Measurements from ENCODE around the gene COX7A2L.

Gene COX7A2L

GRCh38 chr2:42310007-42310515, 51.0 kb downstream of the COX7A2L start:
- no peak overlapping the region for H3K4me2 ChIP-seq (ENCODE audit: insufficient read depth, low read length, poor library complexity, severe bottlenecking)
- no peak overlapping the region for H3K18ac ChIP-seq (ENCODE audit: low read length)
- no peak for DNase-seq (ENCODE audit: low spot score)
- no peak overlapping the region for H2AFZ ChIP-seq (ENCODE audit: low read length)
- peaks cover 0 to 48% of the 10 kb centered on the region in 2 donors for H3K36me3 ChIP-seq (replicated peaks in 1 of 2; ENCODE audit: control insufficient read depth in 2 of 2, insufficient read depth in 2 of 2, low read length in 2 of 2)
- no peaks in the 10 kb centered on the region for H3K27me3 ChIP-seq (ENCODE audit: control insufficient read depth in 3 of 3, insufficient read depth in 3 of 3, low read depth in 1 of 3, low read length in 3 of 3)
- H2BK120ac ChIP-seq (ENCODE audit: low read depth, low read length): no peak overlapping the region
- no peak overlapping the region for H4K91ac ChIP-seq (ENCODE audit: low read depth, low read length, poor library complexity)
- H3K4me1 ChIP-seq (ENCODE audit: control insufficient read depth in 2 of 2, insufficient read depth in 1 of 2, low read depth in 1 of 2, low read length in 2 of 2): no peaks in the 10 kb centered on the region
- no CpG with 5 or more reads among the region's 1 CpG for WGBS, 2 donors (ENCODE audit: extremely low coverage in 2 of 2, insufficient read length in 2 of 2, insufficient replicate concordance in 1 of 2)
- no peak overlapping the region for H3K23ac ChIP-seq (ENCODE audit: low read depth, low read length, poor library complexity)
- no peak overlapping the region for H2BK12ac ChIP-seq (ENCODE audit: low read length)
- no peak overlapping the region for H3K14ac ChIP-seq (ENCODE audit: low read length)
- no peak overlapping the region for H3K4me3 ChIP-seq (ENCODE audit: low read length in 2 of 2)
- H2AK5ac ChIP-seq (ENCODE audit: low read depth, low read length): no peak overlapping the region
- no peak overlapping the region for H3K9ac ChIP-seq (ENCODE audit: low read depth, low read length, poor library complexity)
- no peak overlapping the region for H2BK15ac ChIP-seq (ENCODE audit: low read length)
- H3K27ac ChIP-seq (replicated peaks; ENCODE audit: low read length): no peak overlapping the region
- H3K79me1 ChIP-seq (ENCODE audit: low read depth, low read length): no peaks in the 10 kb centered on the region
- H2BK5ac ChIP-seq (ENCODE audit: low read length): no peak overlapping the region
- no peak overlapping the region for H4K8ac ChIP-seq (ENCODE audit: low read depth, low read length)
- H3K9me3 ChIP-seq (replicated peaks in 1 of 2; ENCODE audit: control insufficient read depth in 2 of 2, insufficient read depth in 1 of 2, low read depth in 1 of 2, low read length in 2 of 2): no peaks in the 10 kb centered on the region
- no peak overlapping the region for H3K4ac ChIP-seq (ENCODE audit: low read length)

- Histone ChIP-seq H2BK5ac (ENCODE audit: low read length) (no peak overlapping the region), H3K4me1 (ENCODE audit: control insufficient read depth in 2 of 2, insufficient read depth in 1 of 2, low read depth in 1 of 2, low read length in 2 of 2) (no peaks in the 10 kb centered on the region), H3K23ac (ENCODE audit: low read depth, low read length, poor library complexity) (no peak overlapping the region), H3K18ac (ENCODE audit: low read length) (no peak overlapping the region), H3K4me2 (ENCODE audit: insufficient read depth, low read length, poor library complexity, severe bottlenecking) (no peak overlapping the region), H3K79me1 (ENCODE audit: low read depth, low read length) (no peaks in the 10 kb centered on the region), H2BK120ac (ENCODE audit: low read depth, low read length) (no peak overlapping the region), H2AFZ (ENCODE audit: low read length) (no peak overlapping the region), H3K14ac (ENCODE audit: low read length) (no peak overlapping the region), H3K36me3 (replicated peaks in 1 of 2; ENCODE audit: control insufficient read depth in 2 of 2, insufficient read depth in 2 of 2, low read length in 2 of 2) (peaks cover 0 to 48% of the 10 kb centered on the region in 2 donors), H3K9me3 (replicated peaks in 1 of 2; ENCODE audit: control insufficient read depth in 2 of 2, insufficient read depth in 1 of 2, low read depth in 1 of 2, low read length in 2 of 2) (no peaks in the 10 kb centered on the region), H3K9ac (ENCODE audit: low read depth, low read length, poor library complexity) (no peak overlapping the region), H2BK12ac (ENCODE audit: low read length) (no peak overlapping the region), H3K27ac (replicated peaks; ENCODE audit: low read length) (no peak overlapping the region), H4K8ac (ENCODE audit: low read depth, low read length) (no peak overlapping the region), H3K27me3 (ENCODE audit: control insufficient read depth in 3 of 3, insufficient read depth in 3 of 3, low read depth in 1 of 3, low read length in 3 of 3) (no peaks in the 10 kb centered on the region), H3K4ac (ENCODE audit: low read length) (no peak overlapping the region), H2AK5ac (ENCODE audit: low read depth, low read length) (no peak overlapping the region), H3K4me3 (ENCODE audit: low read length in 2 of 2) (no peak overlapping the region), H4K91ac (ENCODE audit: low read depth, low read length, poor library complexity) (no peak overlapping the region), H2BK15ac (ENCODE audit: low read length) (no peak overlapping the region)
- no CpG with 5 or more reads among the region's 2 CpGs for WGBS, 2 donors (ENCODE audit: extremely low coverage in 2 of 2, insufficient read length in 2 of 2, insufficient replicate concordance in 1 of 2)
- no peak for DNase-seq (ENCODE audit: low spot score)
These were observed 51.7 kb downstream of the COX7A2L start for GRCh38 chr2:42309366-42309765.

GRCh38 chr2:42307180-42307579, 53.8 kb downstream of the COX7A2L start:
- H4K8ac ChIP-seq (ENCODE audit: low read depth, low read length): no peak overlapping the region
- H4K91ac ChIP-seq (ENCODE audit: low read depth, low read length, poor library complexity): no peak overlapping the region
- H3K4ac ChIP-seq (ENCODE audit: low read length): no peak overlapping the region
- no peak overlapping the region for H2AK5ac ChIP-seq (ENCODE audit: low read depth, low read length)
- H2BK5ac ChIP-seq (ENCODE audit: low read length): no peak overlapping the region
- H3K9me3 ChIP-seq (replicated peaks in 1 of 2; ENCODE audit: control insufficient read depth in 2 of 2, insufficient read depth in 1 of 2, low read depth in 1 of 2, low read length in 2 of 2): no peaks in the 10 kb centered on the region
- H2BK15ac ChIP-seq (ENCODE audit: low read length): no peak overlapping the region
- no peak overlapping the region for H3K18ac ChIP-seq (ENCODE audit: low read length)
- no peak overlapping the region for H3K14ac ChIP-seq (ENCODE audit: low read length)
- no peaks in the 10 kb centered on the region for H3K27me3 ChIP-seq (ENCODE audit: control insufficient read depth in 3 of 3, insufficient read depth in 3 of 3, low read depth in 1 of 3, low read length in 3 of 3)
- no peak overlapping the region for H3K27ac ChIP-seq (replicated peaks; ENCODE audit: low read length)
- H3K4me2 ChIP-seq (ENCODE audit: insufficient read depth, low read length, poor library complexity, severe bottlenecking): no peak overlapping the region
- H3K23ac ChIP-seq (ENCODE audit: low read depth, low read length, poor library complexity): no peak overlapping the region
- no peaks in the 10 kb centered on the region for H3K79me1 ChIP-seq (ENCODE audit: low read depth, low read length)
- no peak overlapping the region for H2AFZ ChIP-seq (ENCODE audit: low read length)
- DNase-seq (ENCODE audit: low spot score): no peak
- no peak overlapping the region for H2BK120ac ChIP-seq (ENCODE audit: low read depth, low read length)
- H3K4me1 ChIP-seq (ENCODE audit: control insufficient read depth in 2 of 2, insufficient read depth in 1 of 2, low read depth in 1 of 2, low read length in 2 of 2): no peaks in the 10 kb centered on the region
- H3K9ac ChIP-seq (ENCODE audit: low read depth, low read length, poor library complexity): no peak overlapping the region
- H3K4me3 ChIP-seq (ENCODE audit: low read length in 2 of 2): no peak overlapping the region
- H2BK12ac ChIP-seq (ENCODE audit: low read length): no peak overlapping the region
- H3K36me3 ChIP-seq (replicated peaks in 1 of 2; ENCODE audit: control insufficient read depth in 2 of 2, insufficient read depth in 2 of 2, low read length in 2 of 2): peaks cover 5 to 63% of the 10 kb centered on the region in 2 donors

GRCh38 chr2:42304059-42304713, 56.8 kb downstream of the COX7A2L start:
- no CpG with 5 or more reads among the region's 2 CpGs for WGBS, 2 donors (ENCODE audit: extremely low coverage in 2 of 2, insufficient read length in 2 of 2, insufficient replicate concordance in 1 of 2)
- Histone ChIP-seq H3K27ac (replicated peaks; ENCODE audit: low read length) (no peak overlapping the region), H3K4me1 (ENCODE audit: control insufficient read depth in 2 of 2, insufficient read depth in 1 of 2, low read depth in 1 of 2, low read length in 2 of 2) (no peaks in the 10 kb centered on the region), H2BK12ac (ENCODE audit: low read length) (no peak overlapping the region), H3K14ac (ENCODE audit: low read length) (no peak overlapping the region), H3K4me3 (ENCODE audit: low read length in 2 of 2) (no peak overlapping the region), H3K9me3 (replicated peaks in 1 of 2; ENCODE audit: control insufficient read depth in 2 of 2, insufficient read depth in 1 of 2, low read depth in 1 of 2, low read length in 2 of 2) (no peaks in the 10 kb centered on the region), H3K18ac (ENCODE audit: low read length) (no peak overlapping the region), H2BK5ac (ENCODE audit: low read length) (no peak overlapping the region), H3K4me2 (ENCODE audit: insufficient read depth, low read length, poor library complexity, severe bottlenecking) (no peak overlapping the region), H2BK120ac (ENCODE audit: low read depth, low read length) (no peak overlapping the region), H3K4ac (ENCODE audit: low read length) (no peak overlapping the region), H3K23ac (ENCODE audit: low read depth, low read length, poor library complexity) (no peak overlapping the region), H2AFZ (ENCODE audit: low read length) (no peak overlapping the region), H3K36me3 (replicated peaks in 1 of 2; ENCODE audit: control insufficient read depth in 2 of 2, insufficient read depth in 2 of 2, low read length in 2 of 2) (peaks cover 8 to 87% of the 10 kb centered on the region in 2 donors), H3K9ac (ENCODE audit: low read depth, low read length, poor library complexity) (no peak overlapping the region), H2BK15ac (ENCODE audit: low read length) (no peak overlapping the region), H3K79me1 (ENCODE audit: low read depth, low read length) (no peaks in the 10 kb centered on the region), H4K8ac (ENCODE audit: low read depth, low read length) (no peak overlapping the region), H3K27me3 (ENCODE audit: control insufficient read depth in 3 of 3, insufficient read depth in 3 of 3, low read depth in 1 of 3, low read length in 3 of 3) (no peaks in the 10 kb centered on the region), H4K91ac (ENCODE audit: low read depth, low read length, poor library complexity) (no peak overlapping the region), H2AK5ac (ENCODE audit: low read depth, low read length) (no peak overlapping the region)
- no peak for DNase-seq (ENCODE audit: low spot score)

Data from neuronal stem cell (in vitro differentiated cells).